HEK293T (cell line): Measurements from ENCODE around the gene BMP8A.

Source experiments
- ARNT ChIP-seq: fragments of 450-650 bp; IDR thresholded peaks from 2 replicates; pipeline ENCODE4 v1.6.1; 2017; ENCODE audit warnings: mild to moderate bottlenecking
- BHLHE40 ChIP-seq: fragments of 450-650 bp; IDR thresholded peaks from 2 replicates; pipeline ENCODE4 v1.6.1; 2016; ENCODE audit warnings: mild to moderate bottlenecking, moderate library complexity, borderline replicate concordance
- CTBP1 ChIP-seq: fragments of 450-650 bp; IDR thresholded peaks from 2 replicates; pipeline ENCODE4 v1.6.1; 2016; ENCODE audit warnings: borderline replicate concordance
- ELF4 ChIP-seq: fragments of 450-650 bp; IDR thresholded peaks from 2 replicates; pipeline ENCODE4 v1.6.1; 2017; ENCODE audit warnings: antibody characterized with exemption
- FOXA1 ChIP-seq: fragments of 450-650 bp; IDR thresholded peaks from 2 replicates; pipeline ENCODE4 v1.6.1; 2016; ENCODE audit warnings: mild to moderate bottlenecking
- FOXM1 ChIP-seq: fragments of 450-650 bp; IDR thresholded peaks from 2 replicates; pipeline ENCODE4 v1.6.1; 2017; ENCODE audit warnings: mild to moderate bottlenecking, borderline replicate concordance
- HDGF ChIP-seq: fragments of 450-650 bp; IDR thresholded peaks from 2 replicates; pipeline ENCODE4 v1.6.1; 2017; ENCODE audit warnings: antibody characterized with exemption, borderline replicate concordance
- L3MBTL2 ChIP-seq: fragments of 450-650 bp; conservative IDR thresholded peaks from 2 replicates; pipeline ENCODE4 v1.6.1; 2016; ENCODE audit warnings: mild to moderate bottlenecking
- LEF1 ChIP-seq: fragments of 450-650 bp; IDR thresholded peaks from 2 replicates; pipeline ENCODE4 v1.6.1; 2017; ENCODE audit warnings: mild to moderate bottlenecking, borderline replicate concordance
- NFRKB ChIP-seq: fragments of 450-650 bp; IDR thresholded peaks from 2 replicates; pipeline ENCODE4 v1.6.1; 2016; ENCODE audit warnings: mild to moderate bottlenecking, moderate library complexity
- SP1 ChIP-seq: fragments of 450-650 bp; IDR thresholded peaks from 2 replicates; pipeline ENCODE4 v1.6.1; 2017
- SUZ12 ChIP-seq: fragments of 450-650 bp; IDR thresholded peaks from 2 replicates; pipeline ENCODE4 v1.6.1; 2016; ENCODE audit warnings: mild to moderate bottlenecking
- TARDBP ChIP-seq: fragments of 450-650 bp; IDR thresholded peaks from 2 replicates; pipeline ENCODE4 v1.6.1; 2016
- TF ChIP-seq, protein P1 (sequence below): fragments of 450-650 bp; IDR thresholded peaks from 2 replicates; pipeline ENCODE4 v1.6.1; 2016

DNA sequence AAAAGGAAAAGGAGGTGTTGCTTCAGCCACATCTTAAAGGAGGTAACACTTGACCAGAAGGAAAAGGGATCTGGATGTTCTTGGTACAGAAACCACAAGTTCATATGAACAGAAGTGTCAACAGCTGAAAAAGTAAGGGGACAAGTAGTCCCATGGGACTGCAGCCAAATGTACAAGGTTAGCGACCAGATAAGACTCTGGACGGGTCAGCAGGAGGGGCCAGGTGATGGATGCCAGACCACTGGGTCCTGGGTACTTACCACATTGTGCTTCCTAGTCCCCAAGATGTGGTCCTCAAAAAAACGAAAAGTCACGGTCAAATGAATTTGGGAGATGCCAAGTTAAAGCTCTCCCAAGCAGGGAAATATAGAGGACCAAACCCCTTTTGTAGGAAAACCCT is 16.6 kb upstream of the BMP8A start:
- TF ChIP-seq SP1: no peak
- no peak for TF ChIP-seq SUZ12
- TF ChIP-seq L3MBTL2: no peak
- no peak for TF ChIP-seq HDGF
- TF ChIP-seq CTBP1: no peak
- TF ChIP-seq ARNT: no peak
- no peak for TF ChIP-seq FOXM1
- no peak for TF ChIP-seq NFRKB
- TF ChIP-seq BHLHE40: no peak
- TF ChIP-seq, protein P1, sequence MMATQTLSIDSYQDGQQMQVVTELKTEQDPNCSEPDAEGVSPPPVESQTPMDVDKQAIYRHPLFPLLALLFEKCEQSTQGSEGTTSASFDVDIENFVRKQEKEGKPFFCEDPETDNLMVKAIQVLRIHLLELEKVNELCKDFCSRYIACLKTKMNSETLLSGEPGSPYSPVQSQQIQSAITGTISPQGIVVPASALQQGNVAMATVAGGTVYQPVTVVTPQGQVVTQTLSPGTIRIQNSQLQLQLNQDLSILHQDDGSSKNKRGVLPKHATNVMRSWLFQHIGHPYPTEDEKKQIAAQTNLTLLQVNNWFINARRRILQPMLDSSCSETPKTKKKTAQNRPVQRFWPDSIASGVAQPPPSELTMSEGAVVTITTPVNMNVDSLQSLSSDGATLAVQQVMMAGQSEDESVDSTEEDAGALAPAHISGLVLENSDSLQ: no peak
- TF ChIP-seq ELF4: no peak
- no peak for TF ChIP-seq LEF1
- no peak for TF ChIP-seq TARDBP
- TF ChIP-seq FOXA1: no peak
